Right lobe of liver (tissue), 4 donors: ENCODE results near the gene EPB41L1.

Source experiments
- POLR2A ChIP-seq: fragments of 450-650 bp; IDR thresholded peaks from one replicate; pipeline ENCODE4 v1.6.1; 2017; ENCODE audit warnings: antibody characterized with exemption, mild to moderate bottlenecking
- TF ChIP-seq, protein P1 (sequence below), 4 donors: fragments of 200-600 bp in 3 of 4; fragments of 450-650 bp in 1 of 4; IDR thresholded peaks; one replicate each; pipeline versions ENCODE4 v1.5.1 to v1.8.0; 2016 to 2022; ENCODE audit warnings: antibody characterized with exemption in 4 of 4, mild to moderate bottlenecking in 2 of 4
- donor health status: DM: no; HTN: no; CAD: no.
- donor health status: DM: no; HTN: no; CAD: no.
- donor health status: DM: no; HTN: yes; CAD: no.

DNA sequence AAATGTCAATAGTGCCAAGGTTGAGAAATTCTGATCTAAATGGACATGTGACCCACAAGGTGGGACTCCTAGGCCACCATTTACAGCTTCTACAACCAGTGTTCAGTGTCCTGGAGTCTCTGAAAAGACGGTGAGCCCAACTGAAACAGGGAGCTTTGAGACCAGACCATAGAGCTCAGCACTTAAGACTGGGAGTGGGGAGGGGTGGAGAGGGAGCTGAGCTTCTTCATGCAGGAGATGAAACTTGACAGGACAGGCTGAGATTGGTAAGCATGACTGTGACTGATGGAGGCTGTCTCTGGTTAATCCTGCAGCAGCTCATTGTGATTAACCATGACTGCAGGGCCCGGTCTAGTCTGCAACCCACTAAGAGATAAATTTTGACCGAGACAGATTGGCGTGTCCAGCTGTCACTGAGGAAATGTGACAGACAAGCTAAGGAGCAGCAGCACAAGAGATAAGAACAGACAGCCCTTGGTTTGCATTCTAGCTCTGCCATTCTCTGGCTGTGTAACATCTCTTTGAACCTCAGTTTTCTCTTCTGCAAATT is 80.3 kb downstream of the EPB41L1 start:
- TF ChIP-seq, protein P1, sequence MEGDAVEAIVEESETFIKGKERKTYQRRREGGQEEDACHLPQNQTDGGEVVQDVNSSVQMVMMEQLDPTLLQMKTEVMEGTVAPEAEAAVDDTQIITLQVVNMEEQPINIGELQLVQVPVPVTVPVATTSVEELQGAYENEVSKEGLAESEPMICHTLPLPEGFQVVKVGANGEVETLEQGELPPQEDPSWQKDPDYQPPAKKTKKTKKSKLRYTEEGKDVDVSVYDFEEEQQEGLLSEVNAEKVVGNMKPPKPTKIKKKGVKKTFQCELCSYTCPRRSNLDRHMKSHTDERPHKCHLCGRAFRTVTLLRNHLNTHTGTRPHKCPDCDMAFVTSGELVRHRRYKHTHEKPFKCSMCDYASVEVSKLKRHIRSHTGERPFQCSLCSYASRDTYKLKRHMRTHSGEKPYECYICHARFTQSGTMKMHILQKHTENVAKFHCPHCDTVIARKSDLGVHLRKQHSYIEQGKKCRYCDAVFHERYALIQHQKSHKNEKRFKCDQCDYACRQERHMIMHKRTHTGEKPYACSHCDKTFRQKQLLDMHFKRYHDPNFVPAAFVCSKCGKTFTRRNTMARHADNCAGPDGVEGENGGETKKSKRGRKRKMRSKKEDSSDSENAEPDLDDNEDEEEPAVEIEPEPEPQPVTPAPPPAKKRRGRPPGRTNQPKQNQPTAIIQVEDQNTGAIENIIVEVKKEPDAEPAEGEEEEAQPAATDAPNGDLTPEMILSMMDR (IDR thresholded peaks at IDR 0.05) = no peak
- TF ChIP-seq POLR2A = no peak
